ENCODE measurements around the gene DIPK2B.

The DIPK2B gene, protein sequence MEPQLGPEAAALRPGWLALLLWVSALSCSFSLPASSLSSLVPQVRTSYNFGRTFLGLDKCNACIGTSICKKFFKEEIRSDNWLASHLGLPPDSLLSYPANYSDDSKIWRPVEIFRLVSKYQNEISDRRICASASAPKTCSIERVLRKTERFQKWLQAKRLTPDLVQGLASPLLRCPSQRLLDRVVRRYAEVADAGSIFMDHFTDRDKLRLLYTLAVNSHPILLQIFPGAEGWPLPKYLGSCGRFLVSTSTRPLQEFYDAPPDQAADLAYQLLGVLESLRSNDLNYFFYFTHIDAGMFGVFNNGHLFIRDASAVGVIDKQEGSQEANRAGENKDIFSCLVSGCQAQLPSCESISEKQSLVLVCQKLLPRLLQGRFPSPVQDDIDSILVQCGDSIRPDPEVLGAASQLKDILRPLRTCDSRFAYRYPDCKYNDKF

DNA sequence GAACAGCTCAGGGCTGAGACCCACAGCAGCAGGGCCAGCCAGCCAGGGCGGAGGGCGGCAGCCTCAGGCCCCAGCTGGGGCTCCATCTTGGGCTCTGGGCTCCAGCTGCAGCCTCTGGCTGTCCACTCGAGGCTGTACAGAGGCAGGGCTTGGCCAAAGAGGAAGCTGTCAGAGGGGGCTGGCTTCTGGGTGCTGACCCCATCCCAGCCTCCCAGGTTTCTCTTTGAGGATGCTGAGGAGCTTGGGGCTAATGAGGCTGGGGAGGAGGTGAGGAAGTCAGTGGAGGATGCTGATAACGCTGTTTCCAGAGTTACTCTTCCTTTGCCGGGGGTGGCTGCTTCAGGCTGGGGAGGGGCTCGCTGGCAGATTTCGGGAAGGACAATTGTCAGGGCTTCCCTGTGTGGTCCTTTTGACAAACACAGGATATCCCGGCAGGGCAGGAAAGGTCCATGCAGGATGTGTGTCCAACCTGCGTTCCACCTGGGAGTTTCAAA is at the start of gene DIPK2B:
TSS of gene DIPK2B (minus strand) at position 136 of the 494 bp plus-strand sequence. CDS start at position 86, 50 bp downstream.
- DNase-seq (ENCODE audit: low read depth in 2 of 2) = no peak

DNA sequence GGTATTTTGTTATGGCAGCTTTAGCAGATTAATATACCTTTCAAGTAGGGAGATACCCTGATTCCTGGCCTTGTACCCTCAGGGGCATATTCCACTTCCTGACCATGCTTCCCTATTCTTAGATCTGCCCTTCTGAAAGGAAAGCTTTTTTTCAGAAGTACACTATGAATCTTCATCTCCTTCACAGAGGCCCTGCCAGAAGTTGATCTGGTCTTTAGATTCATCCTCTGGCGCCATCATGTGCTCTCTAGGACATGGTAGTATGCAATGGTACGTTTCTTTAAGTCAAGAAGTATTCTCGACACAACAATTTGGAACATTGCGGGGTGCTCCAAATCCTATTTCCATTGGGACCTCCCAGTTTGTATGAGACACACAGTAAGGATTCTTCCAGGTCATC is 39.6 kb upstream of the DIPK2B start:
- no peak for DNase-seq (ENCODE audit: low read depth in 2 of 2)

DNA sequence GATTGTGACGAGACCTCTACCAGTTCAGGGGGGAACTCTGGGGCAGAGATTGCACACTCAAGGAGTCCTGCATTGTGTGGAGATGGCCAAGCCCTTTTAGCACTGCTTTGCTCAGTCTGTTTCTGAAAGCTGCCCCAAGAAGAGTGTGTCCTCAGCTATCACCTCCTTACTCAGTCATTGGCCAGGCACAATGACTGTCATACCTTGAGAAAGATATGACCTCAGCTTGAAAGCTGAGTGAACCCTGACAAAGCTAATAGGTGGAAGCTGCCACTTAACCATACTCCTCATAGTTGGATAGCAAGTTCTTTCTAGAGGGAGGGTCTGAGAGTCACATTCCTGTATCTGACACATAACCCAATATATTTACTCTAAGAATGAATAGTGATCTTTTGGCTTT is 37.8 kb upstream of the DIPK2B start:
- no peak for DNase-seq (ENCODE audit: low read depth in 2 of 2)

DNA sequence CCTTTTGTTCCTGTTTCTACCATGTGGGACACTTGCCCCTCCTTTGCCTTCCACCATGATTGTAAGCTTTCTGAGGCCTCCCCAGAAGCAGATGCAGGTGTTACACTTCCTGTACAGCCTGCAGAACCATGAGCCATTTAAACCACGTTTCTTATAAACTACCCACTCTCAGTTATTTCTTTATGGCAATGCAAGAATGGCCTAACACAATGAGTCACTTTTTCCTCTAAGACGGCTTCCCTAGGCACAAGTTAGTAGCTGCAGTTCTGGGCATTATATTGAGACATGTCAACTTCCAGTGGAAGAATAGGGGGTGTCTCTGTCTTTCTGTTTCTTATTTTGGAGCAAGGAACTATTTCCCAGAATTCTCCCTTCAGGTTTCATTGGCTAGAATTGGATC is 32.9 kb upstream of the DIPK2B start:
- DNase-seq (ENCODE audit: low read depth in 2 of 2) = no peak

DNA sequence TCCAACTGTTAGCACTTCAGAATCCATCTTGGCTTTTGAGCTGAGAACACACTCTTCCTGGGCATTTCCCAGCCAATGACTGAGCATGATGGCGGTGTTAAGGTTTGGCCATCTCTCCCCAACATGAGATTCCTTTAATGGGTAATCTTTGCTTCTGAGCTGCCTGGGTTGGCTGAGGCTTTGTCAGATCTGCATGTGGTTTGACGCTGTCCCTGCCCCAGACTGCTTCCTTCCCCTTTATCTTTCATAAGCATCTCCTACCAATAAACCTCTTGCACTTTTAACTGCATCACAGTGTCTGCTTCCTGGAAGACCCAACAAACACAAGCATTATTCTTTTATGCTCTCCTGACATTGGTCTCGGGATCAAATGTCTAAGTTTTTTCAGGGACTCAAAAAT is 31.5 kb upstream of the DIPK2B start:
- DNase-seq (ENCODE audit: low read depth in 2 of 2) = no peak

DNA sequence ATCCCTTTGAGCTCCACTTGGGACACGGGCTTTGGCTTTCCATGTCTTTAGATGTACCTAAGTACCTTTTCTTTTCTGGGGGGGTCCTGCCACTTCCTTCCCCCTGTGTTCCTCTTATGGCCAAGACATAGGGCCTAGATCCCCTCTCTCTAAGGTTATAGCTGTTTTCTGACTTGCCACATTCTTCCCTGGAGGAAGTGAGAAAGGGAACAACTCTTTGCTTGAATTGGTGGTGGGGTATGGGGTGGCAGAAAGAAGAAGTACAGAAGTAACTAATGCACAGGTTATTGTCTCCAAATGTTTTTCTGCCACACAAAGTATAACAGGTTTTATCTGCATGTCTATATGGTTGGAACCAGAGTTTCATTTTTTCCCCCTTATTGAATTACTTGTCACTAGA is 29.7 kb upstream of the DIPK2B start:
- no peak for DNase-seq (ENCODE audit: low read depth in 2 of 2)

DNA sequence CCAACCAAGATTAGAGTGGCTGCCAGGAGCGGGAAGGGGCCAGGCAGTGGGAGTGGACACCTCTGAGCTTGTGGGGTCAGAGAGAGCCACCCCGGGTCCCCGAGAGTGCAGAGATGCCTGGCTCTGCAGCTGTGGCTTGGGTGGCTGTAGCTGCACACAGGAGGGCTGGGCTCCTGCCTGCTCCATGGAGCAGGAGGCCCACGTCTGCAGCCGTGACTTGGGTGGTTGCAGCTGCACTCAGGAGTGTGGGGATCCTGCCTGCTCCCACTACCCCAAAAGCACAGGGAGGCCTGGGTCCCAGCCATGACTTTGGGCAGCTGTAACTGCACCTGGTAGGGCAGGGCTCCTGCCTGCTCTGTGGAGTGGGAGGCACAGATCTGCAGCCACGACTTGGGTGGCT is 28.7 kb upstream of the DIPK2B start:
- DNase-seq (ENCODE audit: low read depth in 2 of 2) = no peak

DNA sequence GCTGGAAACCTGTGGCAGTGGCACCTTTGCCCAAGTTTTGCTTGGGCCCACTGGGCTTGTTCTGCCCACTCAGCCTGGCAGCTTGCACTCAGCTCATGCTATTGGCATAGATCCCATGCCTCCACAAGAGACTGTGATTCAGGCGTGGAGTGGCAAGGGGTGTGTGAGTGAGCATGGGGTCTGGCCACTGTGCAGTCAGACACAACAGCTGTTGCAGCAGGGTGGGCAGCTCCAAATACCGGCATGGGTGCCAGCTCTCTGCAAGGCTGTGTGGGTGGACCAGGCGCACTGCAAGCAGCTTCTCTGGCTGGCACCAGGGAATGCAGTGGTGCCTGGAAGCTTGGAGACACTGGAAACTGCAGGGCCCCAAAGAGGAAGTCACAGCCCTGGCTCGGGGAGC is 27.4 kb upstream of the DIPK2B start:
- no peak for DNase-seq (ENCODE audit: low read depth in 2 of 2)

DNA sequence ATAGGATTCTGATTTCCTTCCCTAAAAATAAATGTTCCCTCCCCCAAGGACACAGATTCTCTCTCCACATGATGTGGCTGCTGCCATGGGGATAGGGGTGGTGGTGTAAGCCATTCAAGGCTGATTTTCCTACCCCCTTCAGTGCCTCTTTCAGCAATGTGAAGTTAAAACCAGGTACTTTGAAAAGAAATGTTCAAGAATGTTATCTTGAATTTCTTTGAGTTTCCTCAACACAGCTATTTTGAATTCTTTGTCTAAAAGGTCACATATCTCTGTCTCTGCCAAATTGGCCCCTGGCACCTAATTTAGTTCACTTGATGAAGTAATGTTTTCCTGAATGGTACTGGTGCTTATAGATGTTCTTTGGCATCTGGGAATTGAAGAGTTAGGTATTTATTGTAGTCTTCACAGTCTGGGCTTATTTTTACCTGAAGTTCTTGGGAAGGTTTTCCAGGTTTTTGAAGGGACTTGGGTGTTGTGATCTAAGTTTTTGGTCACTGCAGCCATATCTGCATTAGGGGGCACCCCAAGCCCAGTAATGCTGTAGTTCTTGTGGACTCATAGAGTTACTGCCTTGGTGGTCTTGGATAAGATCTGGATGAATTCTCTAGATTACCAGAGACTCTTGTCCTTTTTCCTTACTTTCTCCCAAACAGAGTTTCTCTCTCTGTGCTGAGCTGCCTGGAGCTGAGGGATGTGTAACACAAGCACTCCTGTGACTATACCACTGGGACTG is 7.6 kb upstream of the DIPK2B start:
- no peak for DNase-seq (ENCODE audit: low read depth in 2 of 2)

DNA sequence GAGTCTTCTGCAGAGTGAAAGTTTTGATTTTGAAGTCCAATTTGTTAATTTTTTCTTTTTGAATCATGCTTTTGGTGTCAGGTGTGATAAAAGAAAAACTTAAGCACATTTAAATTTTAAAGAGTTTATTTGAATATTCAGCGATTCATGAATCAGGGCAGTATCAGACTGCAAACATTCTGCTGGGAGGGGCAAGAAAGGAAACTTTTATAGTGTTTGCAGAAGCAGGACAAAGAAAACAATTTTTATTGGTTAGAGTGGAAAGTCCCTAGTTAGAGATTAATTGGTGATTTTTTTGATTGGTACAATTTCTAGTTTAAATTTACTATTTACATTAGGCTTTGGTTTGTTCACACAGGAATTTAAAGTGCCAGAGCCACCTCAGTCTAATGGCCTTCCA is 1.5 kb upstream of the DIPK2B start:
- no peak for DNase-seq (ENCODE audit: low read depth in 2 of 2)

DNA sequence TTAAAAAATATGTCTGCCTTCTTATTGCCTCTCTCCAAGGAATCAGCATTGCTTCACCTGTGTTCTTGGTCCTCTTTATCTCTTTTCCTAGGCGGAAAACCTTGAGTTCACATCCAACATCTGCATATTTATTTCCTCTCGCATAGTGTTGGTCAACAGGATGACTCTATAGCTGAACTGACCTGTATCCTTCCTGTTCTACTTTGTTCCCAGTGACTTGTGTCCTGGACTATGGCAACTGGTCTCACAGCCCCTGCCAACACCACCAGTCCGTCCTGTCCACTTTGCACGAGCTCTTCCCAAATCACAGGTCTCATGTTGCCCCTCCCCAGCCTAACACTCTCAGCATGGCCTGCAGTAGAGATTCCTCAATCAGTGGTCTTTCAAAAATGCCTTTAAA is 2.0 kb downstream of the DIPK2B start:
- DNase-seq (ENCODE audit: low read depth in 2 of 2) = no peak

DNA sequence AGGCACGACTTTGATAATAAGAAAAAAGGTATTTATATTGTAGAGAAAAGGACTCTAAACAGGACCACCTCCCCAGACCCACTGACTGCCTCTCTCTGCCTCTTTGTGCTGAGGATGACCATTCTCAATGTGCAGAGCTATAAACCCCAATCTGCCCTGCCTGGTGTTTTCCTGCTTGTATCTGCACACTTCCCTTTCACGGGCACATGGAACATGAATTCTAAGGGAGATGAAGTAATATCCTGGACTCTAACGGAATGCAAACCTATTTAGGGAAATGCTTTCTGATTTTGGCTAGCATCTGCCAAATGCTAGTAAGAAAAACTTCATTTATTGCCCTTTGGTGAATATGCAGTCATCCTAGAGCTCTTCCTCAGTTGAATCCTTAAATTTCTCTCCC is 2.4 kb downstream of the DIPK2B start:
- DNase-seq (ENCODE audit: low read depth in 2 of 2) = no peak

DNA sequence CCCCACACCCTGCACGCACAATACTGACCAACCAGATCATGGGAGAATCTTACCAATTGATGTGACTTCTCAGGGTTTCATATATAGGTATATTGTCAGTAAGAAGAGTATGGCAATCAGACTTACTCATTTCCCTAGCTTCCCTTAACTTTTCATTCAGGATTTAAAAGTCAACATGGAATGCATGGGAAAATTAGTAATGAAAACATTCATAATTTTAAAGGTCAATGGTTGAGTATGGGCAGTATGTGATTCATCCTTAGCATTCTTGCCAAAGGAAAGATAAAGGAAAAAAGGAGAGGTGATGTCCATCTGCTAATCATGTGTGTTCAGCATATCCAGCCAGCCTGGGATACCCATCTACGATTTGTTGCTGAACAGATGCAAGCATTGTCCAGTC is 4.0 kb downstream of the DIPK2B start:
- no peak for DNase-seq (ENCODE audit: low read depth in 2 of 2)

DNA sequence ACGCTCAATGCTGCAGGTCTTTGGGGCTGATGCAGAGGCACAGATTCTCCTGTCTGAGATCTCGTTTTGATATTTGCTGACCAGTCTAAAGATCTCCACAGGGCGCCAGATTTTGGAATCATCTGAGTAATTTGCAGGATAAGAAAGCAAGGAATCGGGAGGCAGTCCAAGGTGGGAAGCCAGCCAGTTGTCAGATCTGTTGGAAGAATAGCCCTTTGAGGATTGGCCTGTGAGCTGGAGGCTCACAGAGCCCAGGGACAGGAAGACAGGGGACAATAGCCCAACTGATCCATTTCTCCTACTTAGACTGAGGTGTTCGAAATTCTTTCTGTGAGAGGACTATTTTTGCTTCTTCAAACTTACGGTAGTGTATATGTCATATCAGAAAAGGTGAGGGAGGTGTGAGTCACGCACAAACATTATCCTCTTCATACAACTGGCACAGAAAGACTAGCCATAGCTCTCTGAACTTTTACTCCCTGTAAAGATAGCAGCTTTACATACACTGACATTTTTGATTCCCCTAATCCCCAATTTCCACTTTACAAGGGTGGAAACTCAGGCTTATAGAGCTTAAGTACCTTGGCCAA is 8.8 kb downstream of the DIPK2B start:
- no peak for DNase-seq (ENCODE audit: low read depth in 2 of 2)

DNA sequence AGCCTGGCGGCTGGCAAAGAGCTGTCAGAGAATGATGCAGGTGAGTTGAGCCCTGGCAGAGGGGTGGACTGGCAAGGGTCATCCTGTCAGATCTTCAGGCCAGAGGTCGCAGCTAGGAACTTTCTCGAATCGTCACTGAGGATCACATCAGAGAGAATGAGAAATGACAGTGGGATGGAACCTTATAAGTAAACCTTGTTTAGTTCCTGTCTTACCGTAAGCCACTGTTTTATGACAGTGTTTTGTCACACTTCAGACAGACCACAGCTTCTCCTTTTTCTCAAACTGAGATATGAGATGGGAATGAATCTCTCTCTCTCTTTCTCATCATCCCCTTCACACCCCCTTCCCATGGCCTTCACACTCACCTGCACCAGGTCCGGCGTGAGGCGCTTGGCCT is 9.3 kb downstream of the DIPK2B start:
- DNase-seq (ENCODE audit: low read depth in 2 of 2) = no peak

DNA sequence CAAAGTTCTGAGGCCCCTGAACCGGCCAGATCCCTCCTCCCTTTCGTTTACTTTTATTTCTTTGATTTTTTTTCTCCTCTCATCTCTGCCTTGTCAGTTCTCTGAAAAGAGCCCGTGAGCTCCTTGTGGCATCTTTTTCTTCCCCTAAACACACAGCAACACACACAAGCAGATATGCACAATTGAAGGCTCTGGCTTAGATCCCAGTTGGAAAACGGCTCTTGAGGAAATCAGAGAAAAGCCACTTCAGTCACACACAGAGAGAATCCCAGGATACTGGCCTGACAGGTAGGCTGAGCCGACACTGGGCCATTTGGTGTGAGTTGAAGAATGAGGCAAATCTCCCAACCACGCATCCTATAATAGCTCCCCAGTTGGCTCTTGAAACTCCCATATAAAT is 12.9 kb downstream of the DIPK2B start:
- no peak for DNase-seq (ENCODE audit: low read depth in 2 of 2)

DNA sequence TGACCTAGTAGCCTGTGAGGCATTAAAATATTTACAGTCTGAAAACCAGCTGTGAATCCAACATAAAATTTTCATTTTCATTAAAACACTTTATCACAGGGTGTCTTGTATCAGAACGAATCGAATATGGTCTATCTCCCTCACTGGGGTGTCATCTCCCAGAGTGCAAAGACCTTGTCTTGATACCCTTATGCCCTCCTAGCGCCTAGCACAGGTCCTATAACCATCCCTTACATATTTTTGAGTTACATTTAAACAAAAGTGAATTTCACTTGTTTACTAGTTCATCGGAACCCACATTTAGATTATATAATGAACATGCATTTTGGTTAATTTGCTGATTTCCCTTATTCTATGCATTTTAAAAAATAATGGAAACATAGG is 14.0 kb downstream of the DIPK2B start:
- no peak for DNase-seq (ENCODE audit: low read depth in 2 of 2)

DNA sequence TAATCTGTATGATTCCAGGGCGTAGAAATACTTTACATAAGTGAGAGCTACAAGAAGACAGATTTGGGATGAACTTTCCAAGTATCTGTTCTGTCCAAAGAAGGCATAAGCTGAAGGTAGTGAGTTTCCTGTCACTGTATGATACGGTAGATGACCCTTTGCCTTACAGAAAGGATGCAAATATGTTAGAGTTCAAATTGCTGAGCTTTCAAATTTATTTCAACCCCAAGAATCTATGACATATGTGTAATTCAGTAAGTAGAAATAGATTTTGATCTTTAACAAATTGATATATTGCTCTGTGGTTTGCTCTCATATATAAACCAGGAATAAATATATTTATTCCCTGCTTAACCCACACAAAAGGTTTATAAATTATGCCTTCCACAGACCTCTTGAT is 16.5 kb downstream of the DIPK2B start:
- DNase-seq (ENCODE audit: low read depth in 2 of 2) = no peak

DNA sequence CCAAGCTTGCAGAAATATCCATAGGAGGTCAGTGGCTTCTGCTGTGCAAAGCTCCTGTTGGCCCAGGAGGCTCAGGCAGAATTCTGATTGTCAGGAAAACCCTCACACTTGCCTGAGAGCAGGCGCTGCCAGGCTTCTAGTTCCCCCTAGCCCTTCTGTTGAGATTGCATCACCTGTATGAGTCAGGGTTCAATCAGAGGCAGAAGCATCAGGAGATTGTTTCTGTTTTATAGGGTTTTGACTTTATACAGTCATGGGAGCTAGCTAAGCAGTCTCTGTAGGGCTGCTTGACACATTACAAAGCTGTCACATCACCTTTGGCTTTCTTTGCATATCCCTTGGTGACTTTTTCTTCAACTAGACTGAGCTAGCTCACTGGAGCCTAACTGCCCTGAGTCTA is 27.8 kb downstream of the DIPK2B start:
- DNase-seq (ENCODE audit: low read depth in 2 of 2) = no peak

DNA sequence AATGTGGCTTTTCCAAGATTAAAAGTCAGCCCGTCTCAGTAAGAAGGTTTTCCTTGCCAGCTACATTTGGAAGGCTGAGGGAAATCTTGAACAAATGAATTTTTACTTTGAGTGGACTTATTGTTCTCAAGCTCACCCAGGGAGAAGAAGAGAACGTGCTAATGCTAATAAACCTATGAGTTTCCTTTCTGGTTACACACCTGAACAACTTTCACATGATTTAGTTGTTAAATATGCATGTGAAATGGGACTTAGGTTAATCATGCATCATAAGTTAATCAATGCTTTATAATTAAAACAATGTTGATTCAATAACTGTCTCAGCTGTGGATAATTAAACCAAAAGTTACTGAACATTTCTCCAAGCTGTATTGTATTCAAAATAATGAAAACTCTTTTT is 33.9 kb downstream of the DIPK2B start:
- DNase-seq (ENCODE audit: low read depth in 2 of 2) = no peak

DNA sequence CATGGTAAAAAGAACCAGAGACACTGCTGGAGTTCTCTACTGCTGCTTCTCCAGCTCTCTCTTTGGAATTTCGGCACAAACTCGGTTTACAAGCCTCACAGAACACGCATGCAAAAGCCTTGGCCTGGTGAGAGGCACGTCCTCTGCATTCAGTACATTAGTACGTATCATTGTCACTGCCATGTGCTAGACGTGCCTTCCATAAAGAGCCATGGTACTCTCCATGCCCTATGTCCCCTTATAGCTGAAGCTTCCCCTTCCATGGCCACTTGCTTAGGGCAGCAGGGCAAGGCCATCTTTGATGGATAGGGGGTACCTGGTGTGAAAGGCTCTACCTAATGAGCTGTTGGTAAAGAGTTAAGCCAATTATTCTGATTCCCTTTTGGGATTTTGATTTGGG is 35.0 kb downstream of the DIPK2B start:
- no peak for DNase-seq (ENCODE audit: low read depth in 2 of 2)

DNA sequence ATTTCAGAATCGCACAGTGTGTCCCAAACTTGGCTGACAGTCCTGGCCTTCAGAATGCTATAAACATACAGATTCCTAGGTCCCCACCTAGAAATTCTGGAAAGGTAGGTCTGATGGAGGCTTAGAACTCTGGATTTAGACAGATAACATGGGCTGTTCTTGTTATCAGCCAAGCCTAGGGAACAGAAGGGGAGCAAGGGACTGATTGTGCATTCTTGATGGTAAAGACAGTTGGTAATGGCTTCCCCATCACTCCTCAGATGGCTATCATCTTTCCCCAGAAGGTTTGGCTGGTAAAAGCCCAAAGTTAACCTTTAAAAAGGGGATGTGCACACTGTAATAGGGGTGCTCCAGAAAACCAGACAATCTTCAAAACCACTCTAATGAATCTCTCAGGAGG is 35.7 kb downstream of the DIPK2B start:
- DNase-seq (ENCODE audit: low read depth in 2 of 2) = no peak
